GM12801 (cell line): ENCODE data around the gene HCK.

Source experiments
- CTCF ChIP-seq: IDR thresholded peaks from one replicate; pipeline ENCODE4 v1.5.1; 2011; ENCODE audit warnings: control low read depth; ENCODE audit not compliant: insufficient read length; ENCODE audit errors: extremely low read depth

Gene HCK

GRCh38 chr20:32033316-32033715, 18.7 kb upstream of the HCK start:
- no peak for TF ChIP-seq CTCF

DNA sequence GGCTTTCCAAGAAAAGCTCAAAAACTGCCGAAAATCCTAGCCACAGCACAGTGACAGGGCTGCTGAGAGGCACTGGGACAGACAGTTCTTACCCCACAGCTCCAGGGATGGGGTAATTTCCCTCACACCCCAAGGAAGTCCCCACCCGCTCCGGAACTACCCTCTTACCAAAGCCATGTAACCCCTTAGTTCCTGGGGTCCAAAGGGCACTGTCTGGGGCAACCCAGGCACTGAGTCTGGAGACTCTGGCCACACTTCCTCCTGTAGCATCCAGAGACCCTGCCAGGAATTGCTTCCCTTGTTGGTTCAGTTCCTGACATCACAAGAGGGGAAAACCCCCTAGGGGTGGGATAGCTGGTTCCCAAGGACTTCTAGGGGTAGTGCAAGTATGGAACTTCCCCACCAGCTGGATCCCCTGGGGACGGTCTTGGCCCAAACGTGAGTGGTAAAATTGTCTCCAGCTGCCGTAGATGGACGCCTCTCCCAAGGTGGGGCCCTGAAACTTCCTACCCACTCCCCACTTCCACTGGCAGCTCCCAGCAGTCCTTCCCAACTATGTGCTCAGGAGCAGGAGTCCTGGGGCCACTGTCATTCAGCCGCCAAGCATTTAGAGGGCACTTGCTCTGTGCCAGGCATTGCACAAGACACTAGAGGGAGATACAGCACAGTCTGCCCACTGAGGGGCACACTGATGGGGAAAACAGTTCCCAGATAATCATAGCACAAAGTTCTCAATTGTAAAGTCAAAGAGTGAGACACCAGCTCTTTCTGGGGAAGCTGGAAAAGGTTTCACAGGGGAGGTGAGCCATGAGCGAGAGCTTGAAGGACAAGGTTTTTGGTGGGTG, 17.2 kb upstream of the HCK start:
- TF ChIP-seq CTCF = no peak

- TF ChIP-seq CTCF = no peak
Measured at GRCh38 chr20:32035426-32035779, 16.6 kb upstream of the HCK start.

DNA sequence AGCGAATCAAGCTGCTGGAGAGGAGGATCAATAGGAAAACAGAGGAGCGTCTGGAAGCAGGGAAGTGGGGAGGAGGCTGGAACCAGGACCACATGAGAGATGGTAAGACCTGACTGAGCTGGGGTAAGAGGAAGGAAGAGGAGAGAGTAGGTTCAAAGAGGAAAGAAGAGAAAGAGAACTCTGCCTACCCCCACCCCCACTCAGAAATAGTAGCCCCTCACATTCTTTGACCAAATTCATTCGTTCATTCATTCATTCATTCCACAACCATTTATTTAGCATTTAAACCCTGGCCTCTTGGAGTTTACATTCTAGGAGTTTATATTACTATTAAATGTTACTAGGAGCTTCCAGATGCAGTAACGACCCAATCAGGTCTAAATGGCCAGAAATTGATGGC, 15.8 kb upstream of the HCK start:
- no peak for TF ChIP-seq CTCF

DNA sequence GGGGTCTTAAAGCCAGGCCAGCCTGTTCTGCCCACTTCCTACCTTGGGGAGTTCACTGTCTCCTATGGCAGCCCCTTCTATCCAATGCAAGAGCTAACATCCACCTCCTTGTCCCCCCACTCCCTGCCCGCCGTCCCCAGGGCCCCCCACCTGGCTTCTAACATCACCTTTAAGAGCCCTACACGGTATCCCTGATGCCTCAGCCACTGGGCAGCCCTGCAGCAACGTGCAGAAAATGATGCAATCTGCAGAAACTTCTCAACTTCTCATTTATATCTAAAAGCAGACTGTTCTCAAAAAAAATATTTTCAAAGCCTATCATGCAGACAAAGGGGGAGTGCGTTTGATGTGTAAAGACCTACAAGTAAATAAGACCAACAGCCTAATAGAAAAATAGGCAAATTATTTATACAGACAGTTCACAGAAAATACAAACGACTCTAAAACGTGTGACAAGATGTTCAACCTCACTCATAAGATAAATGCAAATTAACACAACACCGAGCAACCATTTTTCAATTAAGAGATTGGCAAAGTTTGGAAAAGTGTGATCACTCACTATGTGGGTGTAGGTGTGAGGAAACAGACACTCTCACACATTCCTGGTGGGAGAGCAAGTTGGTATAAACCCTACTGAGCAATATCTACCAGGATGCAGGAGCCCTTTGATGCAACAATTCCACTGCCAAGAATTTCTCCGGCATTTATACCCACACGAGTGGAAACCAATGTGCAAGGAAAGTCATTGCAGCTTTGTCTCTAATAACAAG, 15.1 kb upstream of the HCK start:
- TF ChIP-seq CTCF = no peak

GRCh38 chr20:32037929-32038328, 14.1 kb upstream of the HCK start:
- TF ChIP-seq CTCF = no peak

- TF ChIP-seq CTCF = no peak
Measured at GRCh38 chr20:32040142-32040953, 11.7 kb upstream of the HCK start.
